Myocyte (in vitro differentiated cells): ENCODE results near the gene KISS1. TPM values are rescaled to one million over a fixed set of nuclear protein-coding genes. Genes with fewer than 3 reads are reported as not detected.

Experiments used
- DNase-seq: peaks from one replicate; pipeline ENCODE4 v3.0.0-alpha.2; 2012; ENCODE audit warnings: low read depth
- total RNA-seq: library from RNA; depleted of rRNA; stranded (reverse); fragments of >200 nt; gene quantifications from 2 replicates; pipeline ENCODE4 v1.2.3, GENCODE V29; 2014

The KISS1 gene
- total RNA-seq, 1 donor from 2014 or later = 10.6 TPM

GRCh38 chr1:204141131-204141530 lies 55.2 kb downstream of the KISS1 start:
- DNase-seq = no peak

Other genes with a start within 250 kb of the KISS1 start
- 2.8 and 5.0 TPM in 2 replicates for gene SOX13, start 123.4 kb downstream of the KISS1 start, total RNA-seq
- 0.32 and 0.83 TPM in 2 replicates for gene ETNK2, start 44.4 kb downstream of the KISS1 start, total RNA-seq
- gene REN, start 30.2 kb downstream of the KISS1 start, total RNA-seq = not detected in 2 replicates
- not detected in 2 replicates for gene GOLT1A, start 17.5 kb upstream of the KISS1 start, total RNA-seq
- gene PLEKHA6, start 163.4 kb upstream of the KISS1 start, total RNA-seq = 16.7 and 18.7 TPM in 2 replicates
- 30.5 and 32.3 TPM in 2 replicates for gene PPP1R15B, start 215.3 kb upstream of the KISS1 start, total RNA-seq